HG03196 (cell line): ENCODE measurements around the gene DUS4L.
"Not testable (repeated sequence)": the region's sequence is repeated elsewhere in the genome, so short reads cannot be mapped to it uniquely, and the experiment has no call there.

Source experiments
- ATAC-seq: cut with Tn5 transposase; IDR thresholded peaks from one replicate; pipeline ENCODE4 v1.9.1; 2021; ENCODE audit not compliant: unreplicated experiment

The DUS4L gene, protein sequence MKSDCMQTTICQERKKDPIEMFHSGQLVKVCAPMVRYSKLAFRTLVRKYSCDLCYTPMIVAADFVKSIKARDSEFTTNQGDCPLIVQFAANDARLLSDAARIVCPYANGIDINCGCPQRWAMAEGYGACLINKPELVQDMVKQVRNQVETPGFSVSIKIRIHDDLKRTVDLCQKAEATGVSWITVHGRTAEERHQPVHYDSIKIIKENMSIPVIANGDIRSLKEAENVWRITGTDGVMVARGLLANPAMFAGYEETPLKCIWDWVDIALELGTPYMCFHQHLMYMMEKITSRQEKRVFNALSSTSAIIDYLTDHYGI

DNA sequence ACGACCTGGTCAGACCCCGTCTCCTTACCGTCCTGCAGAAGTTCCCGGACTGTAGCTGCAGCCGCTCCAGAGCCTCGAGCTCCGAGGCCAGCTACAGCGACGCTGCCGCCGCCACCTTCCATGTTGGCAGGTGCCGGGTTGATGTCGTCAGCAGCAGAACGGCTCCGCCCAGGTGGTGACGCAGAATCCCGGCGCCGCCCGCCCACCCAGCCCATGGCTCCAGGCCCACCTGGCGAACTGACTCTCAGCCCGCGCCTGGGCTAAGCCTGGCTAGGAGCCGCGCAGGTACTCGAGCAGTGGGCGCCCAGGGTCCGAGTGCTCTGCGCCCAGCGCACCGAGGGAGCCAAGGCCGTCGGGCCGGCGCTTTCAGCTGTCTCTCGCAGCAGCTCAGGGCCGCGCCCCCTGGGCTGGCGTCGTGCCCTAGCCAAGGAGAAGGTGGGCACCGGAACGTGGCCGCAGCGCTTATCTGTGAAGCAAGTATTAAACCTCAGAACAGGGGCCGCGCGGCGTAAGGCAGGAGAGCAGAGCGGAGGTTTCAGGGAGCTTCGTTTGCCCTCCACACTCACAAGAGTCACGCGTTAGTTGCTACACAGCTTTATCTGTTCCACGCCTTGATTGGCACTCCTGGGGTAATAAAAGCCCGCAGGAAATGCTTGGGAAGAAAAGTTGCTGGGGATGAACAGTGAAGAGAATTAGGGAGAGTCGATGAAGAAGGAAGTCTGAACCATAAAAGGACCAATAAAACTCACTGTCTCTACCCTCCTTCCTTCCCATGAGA, at the start of gene DUS4L, which contains the start of gene COG5:
Gene DUS4L (plus strand): TSS at position 197 of the 778 bp plus-strand sequence. CDS start 3,100 bp downstream, outside the sequence.
Gene COG5 (minus strand): TSS at position 146 of the 778 bp plus-strand sequence. CDS start 24 bp downstream, at position 122.
- ATAC-seq = peak; percentile 95

DNA sequence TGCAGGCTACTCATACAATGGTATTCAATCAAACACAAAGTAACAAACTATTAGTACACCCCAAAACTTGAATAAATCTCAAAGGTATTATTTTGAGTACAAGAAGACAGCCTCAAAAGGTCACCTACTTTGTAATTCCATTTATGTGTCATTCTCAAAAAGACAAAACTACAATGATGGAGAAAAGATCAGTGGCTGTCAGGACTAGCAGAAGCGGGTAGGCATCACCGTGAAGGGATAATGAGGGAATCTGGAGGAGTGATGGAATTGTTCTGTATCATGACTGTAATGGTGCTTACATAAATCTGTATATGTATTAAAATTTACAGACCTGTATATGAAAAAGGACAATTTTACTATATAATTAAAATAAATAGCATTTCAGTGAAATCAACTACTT, 37.1 kb upstream of the DUS4L start:
- no peak for ATAC-seq

DNA sequence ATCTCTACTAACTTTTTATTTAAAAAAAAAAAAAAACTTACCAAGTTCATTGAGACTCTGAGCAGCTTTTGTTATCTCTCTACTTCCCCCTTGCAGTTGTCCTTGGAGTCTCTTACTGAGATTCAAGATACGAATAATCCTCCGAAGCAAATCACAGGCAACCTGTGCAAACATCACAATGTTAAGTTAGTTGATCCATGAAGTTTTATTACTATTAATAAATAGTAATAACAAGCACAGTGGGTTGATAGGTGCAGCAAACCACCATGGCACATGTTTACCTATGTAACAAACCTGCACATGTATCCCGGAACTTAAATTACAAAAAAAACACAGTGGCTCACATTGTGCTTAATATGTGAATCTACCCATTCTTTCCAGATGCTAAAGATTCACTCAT, 36.6 kb upstream of the DUS4L start:
- ATAC-seq = no peak

DNA sequence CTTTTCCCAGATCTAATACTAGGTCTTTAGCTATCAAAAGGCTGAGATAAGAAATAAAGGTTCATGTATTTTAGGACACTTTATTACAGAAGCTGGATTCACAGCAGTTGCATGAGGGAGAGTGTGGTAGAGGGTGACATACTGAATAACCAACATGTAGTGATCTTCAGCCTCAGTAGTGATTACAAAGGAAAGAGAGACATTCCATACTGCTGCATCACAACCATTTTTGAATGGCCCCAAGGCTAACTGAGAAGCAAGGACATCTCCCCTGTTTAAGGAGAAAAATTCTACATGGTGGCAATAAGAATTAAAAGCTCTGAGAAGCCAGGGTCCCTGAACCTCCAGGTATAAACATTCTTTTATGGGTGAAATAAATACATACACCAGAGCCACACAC, 35.3 kb upstream of the DUS4L start:
- ATAC-seq = no peak

DNA sequence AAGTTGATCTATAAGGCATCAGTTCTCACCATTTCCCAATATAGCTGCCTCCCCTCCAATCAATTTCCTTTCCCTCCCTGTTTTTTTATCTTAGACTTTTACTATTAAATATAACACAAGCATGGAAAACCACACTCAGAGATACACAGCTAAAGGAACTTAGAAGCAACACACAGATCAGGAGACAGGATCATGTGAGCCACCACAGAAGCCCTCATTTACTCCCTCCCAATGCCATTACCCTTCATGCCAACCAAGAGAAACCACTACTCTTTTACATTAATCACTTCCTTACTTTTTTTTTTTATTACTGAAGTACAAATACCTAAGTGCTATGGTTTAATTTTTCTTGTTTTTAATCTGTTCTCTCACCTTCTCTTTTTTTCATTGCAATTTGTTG, 33.0 kb upstream of the DUS4L start:
- ATAC-seq = no peak

DNA sequence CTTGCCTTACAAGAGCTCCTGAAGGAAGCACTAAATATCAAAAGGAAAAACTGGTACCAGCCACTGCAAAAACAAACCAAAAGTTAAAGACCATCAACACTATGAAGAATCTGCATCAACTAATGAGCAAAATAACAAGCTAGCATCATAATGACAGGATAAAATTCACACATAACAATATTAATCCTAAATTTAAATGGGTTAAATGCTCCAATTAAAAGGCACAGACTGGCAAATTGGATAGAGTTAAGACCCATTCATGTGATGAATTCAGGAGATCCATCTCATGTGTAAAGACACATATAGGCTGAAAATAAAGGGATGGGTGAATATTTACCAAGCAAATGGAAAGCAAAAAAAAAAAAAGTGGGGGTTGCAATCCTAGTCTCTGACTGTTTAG, 29.6 kb upstream of the DUS4L start:
- ATAC-seq = no peak

DNA sequence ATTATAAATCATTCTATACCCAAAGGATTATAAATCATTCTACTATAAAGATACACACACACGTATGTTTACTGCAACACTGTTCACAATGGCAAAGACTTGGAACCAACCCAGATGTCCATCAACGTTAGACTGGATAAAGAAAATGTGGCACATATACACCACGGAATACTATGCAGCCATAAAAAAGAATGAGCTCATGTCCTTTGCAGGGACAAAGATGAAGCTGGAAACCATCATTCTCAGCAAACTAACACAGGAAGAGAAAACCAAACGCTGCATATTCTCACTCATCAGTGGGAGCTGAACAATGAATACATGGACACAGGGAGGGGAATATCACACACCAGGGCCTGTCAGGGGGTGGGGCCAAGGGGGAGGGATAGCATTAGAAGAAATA, 26.5 kb upstream of the DUS4L start:
- not testable (repeated sequence) for ATAC-seq

DNA sequence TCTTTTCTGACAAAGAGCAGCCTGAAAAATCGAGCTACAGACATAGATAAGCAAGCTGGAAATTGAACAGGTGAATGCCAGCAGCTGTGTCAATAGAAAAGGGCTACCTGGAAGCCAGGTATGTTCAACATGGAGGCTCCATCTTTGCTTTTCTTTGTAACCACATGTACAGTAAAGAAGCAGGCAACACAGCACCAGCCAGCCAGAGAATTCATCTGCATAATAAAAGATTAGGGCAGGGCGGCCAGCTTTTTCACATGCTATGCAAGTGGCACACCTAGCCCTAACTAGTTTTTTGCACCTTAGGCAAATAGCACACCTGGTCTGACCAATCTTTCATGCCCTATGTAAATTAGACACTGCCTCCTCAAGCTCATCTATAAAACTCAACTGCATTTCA, 25.8 kb upstream of the DUS4L start:
- no peak for ATAC-seq

DNA sequence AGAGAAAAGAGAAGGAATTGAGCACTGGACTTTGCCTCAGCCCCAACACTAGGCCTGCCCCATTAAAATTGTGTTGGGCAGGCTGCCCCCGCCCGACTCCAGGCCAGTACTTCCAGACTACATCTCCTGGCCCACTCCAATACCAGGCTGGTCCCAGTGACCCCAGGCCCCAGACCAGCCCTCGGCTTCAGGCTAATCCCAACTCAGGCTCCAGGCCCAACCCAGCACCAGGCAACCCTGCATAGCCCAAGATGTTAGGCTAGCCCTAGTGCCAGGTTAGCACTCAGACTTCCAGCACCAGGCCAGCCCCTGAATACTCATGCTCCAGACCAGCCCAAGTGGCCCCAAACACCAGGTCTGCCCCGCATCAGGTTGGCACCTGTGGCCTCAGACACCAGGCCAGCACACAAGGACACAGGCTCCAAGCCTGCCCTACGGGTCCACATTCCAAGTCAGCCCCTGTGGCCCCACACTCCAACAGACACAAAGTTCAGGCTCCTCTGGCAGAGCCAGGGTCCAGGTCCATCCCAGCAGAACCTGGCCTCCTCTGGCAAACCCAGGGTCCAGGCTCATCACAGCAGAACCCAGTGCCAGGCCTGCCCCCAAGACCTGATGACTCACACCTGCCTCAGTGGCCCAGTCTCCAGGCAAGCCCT, 20.3 kb upstream of the DUS4L start:
- no peak for ATAC-seq

DNA sequence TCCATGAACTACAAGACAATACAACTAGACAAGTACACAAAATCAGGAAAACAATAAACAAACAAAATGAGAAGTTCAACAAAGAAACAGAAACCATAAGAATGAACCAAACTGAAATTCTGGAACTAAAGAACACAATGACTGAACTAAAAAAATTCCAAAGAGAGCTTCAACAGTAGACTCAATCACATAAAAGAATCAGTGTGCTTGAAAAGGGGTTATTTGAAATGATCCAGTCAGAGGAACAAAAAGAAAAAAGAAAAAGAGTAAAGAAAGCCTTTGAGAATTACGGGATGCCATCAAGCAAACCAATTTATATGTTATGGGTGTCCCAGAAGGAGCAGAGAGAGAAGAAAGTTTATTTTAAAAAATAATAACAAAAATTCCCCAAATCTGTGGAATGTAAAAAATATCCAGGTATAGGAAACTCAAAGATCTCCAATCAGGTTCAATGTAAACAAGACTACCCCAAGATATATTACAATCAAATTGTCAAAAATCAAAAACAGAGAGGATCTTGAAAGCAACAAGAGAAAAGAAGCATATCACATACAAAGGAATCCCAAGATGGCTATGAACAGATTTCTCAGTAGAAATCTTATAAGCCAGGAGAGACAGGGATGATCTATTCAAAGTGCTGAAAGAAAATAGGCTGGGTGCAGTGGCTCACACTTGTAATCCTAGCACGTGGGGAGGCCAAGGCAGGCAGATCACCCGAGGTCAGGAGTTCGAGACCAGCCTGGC, 18.8 kb upstream of the DUS4L start:
- no peak for ATAC-seq

DNA sequence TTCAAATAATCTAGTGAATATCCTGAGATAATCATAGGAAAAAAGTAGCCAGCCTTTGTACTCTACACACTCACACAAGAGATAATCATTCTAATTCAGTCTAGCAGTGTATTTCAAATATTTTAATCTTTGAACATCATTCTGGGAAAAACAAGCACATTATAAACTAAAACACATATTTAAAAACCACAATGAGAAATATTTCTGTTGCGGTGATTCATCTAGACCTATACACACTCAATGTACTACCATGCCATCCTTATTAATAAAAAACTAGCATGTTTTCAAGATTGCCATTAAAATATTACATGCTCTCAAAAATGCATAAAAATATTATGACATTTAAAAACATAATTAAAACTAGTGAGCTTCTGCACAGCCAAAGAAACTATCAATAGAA, 11.8 kb upstream of the DUS4L start:
- ATAC-seq = no peak

DNA sequence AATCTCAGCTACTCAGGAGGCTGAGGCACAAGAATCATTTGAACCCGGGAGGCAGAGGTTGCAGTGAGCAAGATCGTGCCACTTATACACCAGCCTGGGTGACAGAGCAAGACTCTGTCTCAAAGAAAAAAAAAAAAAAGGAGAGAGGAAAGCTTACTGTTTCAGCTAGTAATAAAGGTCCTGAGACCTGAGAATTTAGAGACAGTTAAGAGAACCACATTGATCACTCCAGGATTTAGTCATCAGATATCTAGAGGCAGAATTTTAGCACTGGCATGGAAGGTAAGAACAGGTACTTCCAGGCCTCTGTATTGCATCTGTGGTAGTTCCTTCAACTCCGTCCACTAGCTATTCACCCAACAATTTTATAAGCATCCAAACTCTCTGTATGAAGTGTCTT, 7.9 kb upstream of the DUS4L start:
- ATAC-seq = no peak

DNA sequence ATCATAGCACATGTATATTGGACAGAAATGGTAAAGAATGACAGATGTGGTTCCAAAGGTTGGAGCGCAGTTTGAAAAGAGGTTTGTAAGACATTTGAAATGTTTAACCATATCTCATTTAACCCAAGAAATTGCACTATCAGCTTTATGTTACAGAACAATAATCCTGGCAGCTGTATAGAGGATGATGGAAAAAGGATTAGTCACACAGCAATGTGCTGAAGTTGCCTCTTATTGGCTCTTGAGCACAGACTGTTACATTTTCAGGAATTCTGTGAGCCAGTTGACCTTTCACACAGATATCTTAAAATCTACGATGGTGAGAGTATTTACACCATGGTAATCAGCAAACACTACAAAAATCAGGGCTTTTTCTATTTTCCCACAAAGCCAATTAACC, 3.9 kb upstream of the DUS4L start:
- no peak for ATAC-seq

DNA sequence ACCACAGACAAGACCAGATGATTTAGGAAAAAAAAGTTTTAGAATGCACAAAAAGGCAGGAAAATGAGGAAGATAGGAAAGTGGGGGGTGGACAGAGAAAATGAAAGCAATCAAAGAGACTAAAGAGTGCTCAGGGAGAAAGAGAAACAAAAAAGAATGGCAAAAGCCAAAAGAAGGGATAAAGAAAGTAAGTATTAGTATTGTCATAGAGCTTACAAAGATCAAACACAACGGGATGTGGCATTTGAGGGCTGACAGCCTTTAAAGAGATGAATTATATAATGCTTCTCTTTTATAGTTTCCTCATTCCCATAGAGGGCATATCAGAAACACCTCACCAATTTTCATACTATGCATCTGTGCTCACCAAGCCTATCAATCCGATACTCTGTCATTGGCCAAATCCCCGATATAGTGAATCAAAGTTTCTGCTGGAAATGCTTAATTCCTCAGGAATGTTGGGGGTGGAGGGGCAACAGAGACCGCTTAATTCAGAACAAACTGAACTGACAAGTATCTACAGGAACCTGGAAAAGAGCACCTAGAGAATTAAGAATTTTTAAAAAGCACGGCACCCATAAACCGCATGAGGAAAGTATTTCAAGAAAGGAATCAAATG, 2.8 kb upstream of the DUS4L start:
- no peak for ATAC-seq

DNA sequence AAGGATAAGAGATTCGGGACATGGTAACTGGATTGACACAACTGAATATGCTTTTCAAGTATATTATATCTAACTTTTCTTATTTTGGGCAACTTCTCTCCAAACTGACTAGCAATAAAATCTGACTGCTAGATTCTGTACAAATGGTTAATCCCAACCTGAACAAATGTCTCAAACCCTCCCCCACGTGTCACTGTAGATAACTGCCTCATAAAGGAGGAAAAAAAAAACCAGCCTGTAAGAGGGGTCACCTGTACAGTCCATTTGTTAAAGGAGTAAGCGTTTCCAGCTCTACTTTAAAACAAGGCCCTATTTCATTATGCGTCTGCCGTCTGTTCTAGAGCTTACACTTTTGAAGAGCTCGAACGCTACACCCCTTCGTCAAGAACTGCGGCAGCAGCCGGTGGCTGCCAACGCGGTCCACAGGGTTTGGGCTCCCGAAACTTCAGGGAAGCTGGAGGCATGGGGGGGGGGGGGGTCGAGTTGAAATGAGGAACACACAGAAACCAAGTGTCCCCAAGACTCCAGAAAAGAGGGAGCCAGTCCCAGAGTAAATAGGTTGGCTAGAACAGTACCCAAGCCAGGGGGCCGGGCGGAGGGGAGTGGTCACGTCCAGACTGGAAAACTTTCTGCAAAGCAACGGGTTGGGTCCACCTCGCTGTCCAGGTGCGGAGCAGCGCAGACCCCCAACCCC, 543 bp upstream of the DUS4L start:
- peak; percentile 57 for ATAC-seq

DNA sequence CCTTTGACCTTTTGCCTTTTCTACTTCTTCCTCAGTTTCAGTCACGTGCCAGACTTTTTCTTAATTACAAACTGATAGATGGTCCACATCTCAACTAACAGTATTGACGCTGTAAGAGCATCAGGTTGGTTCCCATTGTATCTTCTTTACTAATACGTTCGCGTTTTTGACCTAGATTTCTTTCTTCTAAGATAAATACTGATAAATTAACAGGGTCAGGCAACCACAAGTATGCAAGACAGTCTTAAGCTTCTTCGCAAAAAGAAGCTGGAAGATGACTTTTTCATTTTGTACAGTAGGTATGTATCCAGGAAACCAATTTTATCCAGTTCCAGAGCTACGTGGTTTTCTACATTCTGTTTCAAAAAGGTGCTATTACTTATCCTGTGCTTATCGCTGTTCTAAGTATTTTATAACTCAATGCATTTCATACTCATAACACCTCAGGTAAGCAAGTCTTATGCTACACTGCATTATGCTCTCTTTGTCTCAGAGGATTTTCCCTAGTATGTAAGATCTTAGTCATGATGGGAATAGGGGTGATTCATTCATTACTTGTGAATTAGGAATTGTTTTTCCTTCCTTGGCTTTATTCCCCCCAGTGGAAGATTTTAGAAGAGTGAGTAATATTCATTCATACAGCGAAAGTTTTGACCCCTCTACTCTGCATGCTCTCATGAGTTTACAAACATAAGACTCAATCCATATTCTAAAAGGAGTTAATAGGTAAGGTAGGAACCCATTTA, 955 bp downstream of the DUS4L start:
- no peak for ATAC-seq

DNA sequence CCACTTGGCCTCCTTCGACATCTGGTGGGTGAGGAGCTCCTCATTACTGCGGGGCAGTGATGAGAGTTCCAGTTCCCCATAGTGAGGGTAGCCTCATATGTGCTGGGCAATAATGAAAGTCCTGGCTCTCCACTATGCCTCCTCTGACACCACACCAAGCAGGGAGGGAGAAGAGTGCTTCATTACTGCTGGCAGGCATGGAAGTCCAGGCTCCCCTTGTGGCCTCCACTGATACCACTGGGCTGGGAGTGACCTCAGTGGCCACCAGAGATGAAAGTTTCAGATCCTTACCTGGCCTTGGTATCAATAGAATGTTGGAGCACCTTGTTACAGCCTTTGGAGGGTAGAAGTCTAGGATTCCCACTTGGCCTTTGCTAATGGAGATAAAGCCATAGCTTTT, 6.5 kb downstream of the DUS4L start:
- no peak for ATAC-seq

DNA sequence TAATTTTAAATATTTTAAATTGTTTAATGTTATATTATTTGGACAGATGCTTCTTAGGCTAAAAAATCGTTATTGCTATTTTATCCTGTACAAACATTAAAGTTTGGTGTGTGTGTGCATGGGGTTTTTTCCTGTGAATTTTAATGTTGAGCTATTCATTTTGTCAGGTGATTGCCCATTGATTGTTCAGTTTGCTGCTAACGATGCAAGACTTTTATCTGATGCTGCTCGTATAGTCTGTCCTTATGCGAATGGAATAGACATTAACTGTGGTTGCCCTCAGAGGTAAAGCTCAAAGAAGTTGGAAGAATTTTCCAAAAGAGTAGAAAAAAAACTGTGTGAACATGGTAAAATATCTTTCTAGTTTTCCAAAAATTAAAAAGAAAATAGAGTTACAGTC, 9.8 kb downstream of the DUS4L start:
- no peak for ATAC-seq

DNA sequence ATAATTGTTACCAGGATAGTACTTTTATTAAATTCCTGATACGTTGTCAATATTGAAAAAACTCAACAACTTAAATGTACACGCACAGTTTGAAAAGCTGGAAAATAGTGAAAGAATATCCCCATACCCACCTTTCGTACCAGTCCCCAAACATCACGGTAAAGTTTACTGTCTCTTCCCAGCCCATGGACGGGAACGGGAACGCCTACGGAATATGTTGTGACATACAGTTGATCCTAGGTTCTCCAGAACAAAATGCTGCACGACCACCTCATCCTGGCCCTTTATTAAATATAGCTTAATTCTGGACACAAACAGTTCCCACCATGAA, 15.7 kb downstream of the DUS4L start:
- ATAC-seq = no peak
